Occipital lobe (tissue), 3 donors: Measurements from ENCODE around the gene ADCYAP1R1. TPM values are rescaled to one million over a fixed set of nuclear protein-coding genes. Genes with fewer than 3 reads are reported as not detected.
"Not testable (repeated sequence)": the region's sequence is repeated elsewhere in the genome, so short reads cannot be mapped to it uniquely, and the experiment has no call there.

Experiments used
- DNase-seq: peaks from one replicate; lab custom pipeline; 2025; lab: John Stamatoyannopoulos, UW
- small RNA-seq: library from RNA; depleted of rRNA; stranded (forward); fragments of <200 nt; gene quantifications from one replicate; pipeline ENCODE3, GENCODE V24; 2014
- total RNA-seq: library from RNA; depleted of rRNA; stranded (reverse); fragments of >200 nt; gene quantifications from one replicate; pipeline ENCODE4 v1.2.3, GENCODE V29; 2014

The ADCYAP1R1 gene
- total RNA-seq, 1 donor from 2014 or later = 53.0 TPM

DNA sequence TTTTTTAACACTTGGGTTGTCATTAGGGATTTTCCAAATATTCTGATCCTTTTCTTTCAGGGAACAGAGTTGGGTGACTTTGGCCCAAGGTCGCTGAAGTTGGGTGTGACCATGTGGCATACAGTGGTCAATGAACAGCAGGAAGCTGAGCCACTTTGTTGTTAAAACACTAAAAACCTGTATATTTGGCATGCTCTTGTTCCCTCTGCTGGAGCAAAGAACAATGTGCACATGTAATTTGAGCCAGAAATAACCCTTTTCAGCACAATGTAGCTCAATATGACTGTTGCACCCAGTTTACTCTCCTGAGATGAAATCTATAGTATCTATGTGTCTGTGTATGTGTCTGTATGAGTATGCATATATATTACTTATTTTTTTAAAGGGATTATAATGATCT is 74.9 kb downstream of the ADCYAP1R1 start:
- no peak for DNase-seq

DNA sequence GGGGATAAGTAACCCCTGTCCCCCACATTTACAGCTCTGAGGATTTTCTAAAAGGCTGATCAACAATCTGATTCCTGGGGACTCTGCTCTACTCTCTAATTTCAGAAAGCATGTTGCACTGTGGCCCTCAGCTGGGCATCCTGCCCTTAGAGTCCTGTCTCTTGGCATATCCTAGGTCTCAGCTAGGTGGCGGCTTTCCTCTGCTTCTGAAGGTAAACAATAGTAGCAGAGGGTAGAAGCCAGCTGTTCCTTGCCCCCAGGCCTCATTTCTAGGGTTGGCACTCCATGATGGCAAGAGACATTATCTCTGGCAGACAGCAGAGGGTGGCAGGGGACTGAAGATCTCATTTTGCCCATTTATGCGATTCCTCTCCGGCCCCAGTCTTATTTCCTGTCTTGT is 77.0 kb downstream of the ADCYAP1R1 start:
- no peak for DNase-seq

GRCh38 chr7:31133497-31133896 is 81.4 kb downstream of the ADCYAP1R1 start:
- DNase-seq = no peak

GRCh38 chr7:31134246-31135188 is 82.4 kb downstream of the ADCYAP1R1 start:
- peak; percentile 58 for DNase-seq

- DNase-seq = no peak
These were observed 85.1 kb downstream of the ADCYAP1R1 start for GRCh38 chr7:31137234-31137633.

DNA sequence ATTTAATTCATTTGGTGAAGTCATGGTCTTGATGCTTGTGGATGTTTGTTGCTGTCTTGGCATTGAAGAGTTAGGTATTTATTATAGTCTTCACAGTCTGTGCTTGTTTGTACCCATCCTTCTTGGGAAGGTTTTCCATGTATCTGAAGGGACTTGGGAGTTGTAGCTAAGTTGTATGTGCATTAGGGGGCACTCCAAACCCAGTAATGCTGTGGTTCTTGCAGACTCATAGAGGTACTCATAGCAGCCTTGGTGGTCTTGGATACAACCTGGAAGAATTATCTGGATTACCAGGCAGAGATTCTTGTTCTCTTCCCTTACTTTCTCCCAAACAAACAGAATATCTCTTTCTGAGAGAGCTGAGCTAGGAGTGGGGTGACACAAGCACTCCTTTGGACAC is 93.2 kb downstream of the ADCYAP1R1 start:
- DNase-seq = no peak

DNA sequence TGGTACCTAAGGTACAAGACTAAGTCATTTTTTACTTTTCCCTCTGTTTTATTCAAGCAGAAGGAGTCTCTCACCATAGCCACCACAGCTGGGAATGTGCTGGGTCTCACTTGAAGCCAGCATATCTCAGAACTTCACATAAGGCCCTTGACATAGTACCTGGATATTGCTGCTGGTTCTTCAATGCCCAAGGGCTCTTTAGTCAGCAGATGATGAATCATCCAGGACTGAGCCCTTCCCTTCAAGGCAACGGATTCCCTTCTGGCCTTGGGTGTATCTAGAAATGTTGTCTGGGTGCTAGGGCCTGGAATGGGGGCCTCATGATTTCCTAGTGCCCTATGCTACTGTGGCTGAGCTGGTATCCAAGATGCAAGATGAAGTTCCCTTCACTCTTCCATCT is 93.9 kb downstream of the ADCYAP1R1 start:
- DNase-seq = no peak

DNA sequence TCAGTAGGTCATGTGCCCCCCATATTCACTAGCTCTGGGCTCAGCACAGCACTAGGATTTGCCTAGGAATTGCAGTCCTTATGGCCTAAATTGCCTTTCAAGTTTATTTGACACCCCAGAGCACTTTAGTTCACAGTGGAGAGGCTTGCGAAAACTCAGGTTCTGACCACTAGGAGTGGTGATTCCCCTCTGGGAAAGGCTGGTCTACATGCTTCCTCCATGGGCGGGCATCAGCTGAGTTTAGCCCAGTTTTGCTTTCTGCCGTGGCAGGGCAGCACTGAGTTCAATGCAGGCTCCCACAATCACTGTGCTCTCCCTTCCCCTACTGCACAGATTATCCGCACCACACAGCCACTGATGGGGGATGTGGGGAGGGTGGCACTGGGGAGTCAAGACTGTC is 94.4 kb downstream of the ADCYAP1R1 start:
- no peak for DNase-seq

- no peak for DNase-seq
These were observed 99.7 kb downstream of the ADCYAP1R1 start for GRCh38 chr7:31151849-31152248.

- DNase-seq = not testable (repeated sequence)
These were observed 101.2 kb downstream of the ADCYAP1R1 start for GRCh38 chr7:31153318-31153717.

DNA sequence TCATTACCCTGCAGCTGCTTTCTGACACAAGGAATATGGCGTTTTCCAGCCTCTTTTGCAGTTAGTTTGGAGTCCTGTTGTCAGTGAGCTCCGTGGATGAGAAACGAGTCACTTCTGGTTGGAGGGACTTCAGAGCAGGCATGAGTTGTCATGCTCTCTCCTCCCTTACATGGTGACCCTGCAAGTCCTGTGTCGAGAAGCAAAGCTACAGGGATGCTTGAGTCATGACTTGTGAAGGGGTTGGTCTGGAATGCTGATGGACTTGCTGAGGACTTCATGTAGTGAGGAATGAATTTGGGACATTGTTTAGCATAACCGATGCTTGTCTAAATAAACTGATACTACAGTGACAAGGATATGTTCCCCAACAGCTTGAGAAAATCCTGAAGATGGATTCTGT is 108.8 kb downstream of the ADCYAP1R1 start:
- DNase-seq = no peak

Small RNA genes within 50 kb of the gene (small RNA-seq; reads per million reads assigned to genes)
- not detected for gene AC006466.1

Other genes with a start within 250 kb of the ADCYAP1R1 start
- gene AQP1, start 140.5 kb upstream of the ADCYAP1R1 start, total RNA-seq = 0.31 TPM
- not detected for gene GHRHR, start 88.4 kb upstream of the ADCYAP1R1 start, total RNA-seq